Vein endothelial cell (primary cell): Measurements from ENCODE around the gene NDUFAF4. TPM values are rescaled to one million over a fixed set of nuclear protein-coding genes. Genes with fewer than 3 reads are reported as not detected.

ENCODE experiments used
- small RNA-seq: library from RNA; depleted of rRNA; stranded (forward); fragments of <200 nt; gene quantifications from one replicate; pipeline ENCODE3, GENCODE V24; 2012
- total RNA-seq: library from RNA; depleted of rRNA; stranded (reverse); fragments of >200 nt; gene quantifications from 2 replicates; pipeline ENCODE4 v1.2.3, GENCODE V29; 2012

NDUFAF4 gene
- 9.8 and 19.7 TPM in 2 replicates for total RNA-seq

DNA sequence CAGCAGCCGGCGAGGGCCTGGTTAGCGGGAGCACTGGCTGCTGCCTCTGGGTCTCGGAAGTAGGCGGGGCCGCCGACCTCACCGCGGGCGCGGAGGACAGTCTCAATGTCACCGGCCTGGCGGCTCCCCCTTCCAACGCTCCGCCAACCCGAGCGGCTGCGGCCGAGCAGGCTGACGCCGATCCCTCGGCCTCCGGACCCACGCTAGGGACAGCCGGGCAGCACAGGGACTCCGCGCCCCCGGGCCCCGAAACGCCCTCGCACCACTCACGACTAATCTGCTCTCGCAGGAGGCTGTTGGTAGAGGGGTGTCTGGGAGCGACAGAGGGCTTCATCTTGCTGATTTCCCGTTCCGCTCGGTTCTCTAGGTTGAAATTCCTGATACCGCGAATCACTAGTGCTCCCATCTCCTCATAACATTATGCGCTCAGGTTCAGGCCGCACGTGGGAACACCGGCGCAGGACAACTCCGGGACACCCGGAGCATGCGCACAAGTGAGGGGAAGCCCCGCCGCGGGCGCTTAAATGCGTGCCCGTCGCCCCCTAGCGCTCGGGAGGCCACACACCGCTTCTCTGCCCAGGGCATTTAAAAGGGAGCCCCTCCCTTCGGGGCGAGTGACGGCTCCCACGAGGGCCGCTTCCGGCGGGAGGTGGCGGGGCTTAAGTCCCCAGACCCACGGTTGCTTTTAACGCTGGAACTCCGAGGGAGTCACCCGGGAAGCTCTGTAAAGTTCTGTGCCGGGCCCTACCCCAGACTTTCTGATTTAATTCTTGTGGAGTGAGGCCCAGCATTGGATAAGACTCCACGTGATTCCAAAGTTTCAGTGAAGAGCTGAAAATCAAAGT is at the start of gene NDUFAF4:
NDUFAF4 (minus strand) TSS at position 496 of the 845 bp plus-strand sequence; CDS start at position 406, 90 bp downstream.

Small RNA genes lying within 50 kb of the gene (small RNA-seq; reads per million reads assigned to genes)
- gene RN7SL509P: not detected

Other genes with a start within 250 kb of the NDUFAF4 start
- gene GPR63, start 60.4 kb downstream of the NDUFAF4 start, total RNA-seq: 0.19 TPM in 1 of 2 replicates, not detected in the other
- gene KLHL32, start 26.8 kb upstream of the NDUFAF4 start, total RNA-seq: not detected in 2 replicates